HepG2 (cell line): ENCODE measurements around the gene NEDD4L. TPM values are rescaled to one million over a fixed set of nuclear protein-coding genes. Genes with fewer than 3 reads are reported as not detected.

ENCODE experiments used
- SATB2 ChIP-seq: sonication (generic); formaldehyde crosslinking; IDR thresholded peaks from 2 replicates; pipeline ENCODE4 v1.5.0; 2020; ENCODE audit warnings: missing genetic modification reagents
- SIX1 ChIP-seq: sonication (generic); formaldehyde crosslinking; IDR thresholded peaks from 2 replicates; pipeline ENCODE4 v1.4.0; 2020; ENCODE audit warnings: missing genetic modification reagents, borderline replicate concordance
- SNRNP70 ChIP-seq: fragments of 200-400 bp; formaldehyde crosslinking; IDR thresholded peaks from 2 replicates; pipeline ENCODE4 v1.6.1; 2017; ENCODE audit warnings: mild to moderate bottlenecking, low read depth, low read length, moderate library complexity
- YY1 ChIP-seq: IDR thresholded peaks from 2 replicates; pipeline ENCODE4 v1.6.1; 2011; ENCODE audit warnings: low read length, low read depth, moderate library complexity, mild to moderate bottlenecking; ENCODE audit not compliant: insufficient read depth, insufficient replicate concordance
- ZBTB8A ChIP-seq: sonication (generic); formaldehyde crosslinking; IDR thresholded peaks from 2 replicates; pipeline ENCODE4 v1.4.0; 2020; ENCODE audit warnings: mild to moderate bottlenecking, low read depth, missing genetic modification reagents, borderline replicate concordance
- ZMAT3 ChIP-seq: sonication (generic); formaldehyde crosslinking; conservative IDR thresholded peaks from 2 replicates; pipeline ENCODE4 v1.7.0; 2021; ENCODE audit warnings: missing genetic modification reagents
- ZNF367 ChIP-seq: sonication (generic); formaldehyde crosslinking; IDR thresholded peaks from 2 replicates; pipeline ENCODE4 v1.4.0; 2020; ENCODE audit warnings: missing genetic modification reagents, borderline replicate concordance
- ZNF577 ChIP-seq: sonication (generic); formaldehyde crosslinking; IDR thresholded peaks from 2 replicates; pipeline ENCODE4 v1.4.0; 2020; ENCODE audit warnings: mild to moderate bottlenecking, low read depth, missing genetic modification reagents, borderline replicate concordance
- polyA plus RNA-seq, 8 experiments: library from polyadenylated mRNA; depleted of rRNA in 3 of 8; stranded (reverse) in 7 of 8; unstranded in 1 of 8; fragments of >200 nt; fragmentation: Illumina TruSeq in 4 of 8; extraction: Trizol in 4 of 8; gene quantifications; 2 replicates each; pipeline versions ENCODE4 v1.2.1 to v1.2.3, GENCODE V29; 2011 to 2016; ENCODE audit warnings: low read depth in 4 of 8, missing spikeins in 1 of 8, mixed read lengths in 1 of 8; ENCODE audit not compliant: insufficient read depth in 1 of 8
- total RNA-seq, 5 experiments: library from RNA; depleted of rRNA; stranded (reverse); fragments of >200 nt; fragmentation: Illumina TruSeq; extraction: Trizol; gene quantifications; 2 replicates each; pipeline ENCODE4 v1.2.3, GENCODE V29; 2016; ENCODE audit warnings: low read depth in 1 of 5
- TF ChIP-seq, protein P1 (sequence below): sonication (generic); formaldehyde crosslinking; IDR thresholded peaks from 2 replicates; pipeline ENCODE4 v1.5.0; 2020; ENCODE audit warnings: missing genetic modification reagents, mild to moderate bottlenecking, borderline replicate concordance
- TF ChIP-seq, protein P2 (sequence below): sonication (generic); formaldehyde crosslinking; IDR thresholded peaks from 2 replicates; pipeline ENCODE4 v1.4.0; 2020; ENCODE audit warnings: mild to moderate bottlenecking, missing genetic modification reagents, borderline replicate concordance
- TF ChIP-seq, protein P3 (sequence below): sonication (generic); formaldehyde crosslinking; IDR thresholded peaks from 2 replicates; pipeline ENCODE4 v1.5.0; 2020; ENCODE audit warnings: missing genetic modification reagents
- TF ChIP-seq, protein P4 (sequence below): sonication (generic); formaldehyde crosslinking; IDR thresholded peaks from 2 replicates; pipeline ENCODE4 v1.8.0; 2022; ENCODE audit warnings: mild to moderate bottlenecking, missing genetic modification reagents; ENCODE audit not compliant: insufficient replicate concordance
- TF ChIP-seq, protein P5 (sequence below): sonication (generic); formaldehyde crosslinking; IDR thresholded peaks from 2 replicates; pipeline ENCODE4 v1.8.1; 2023; ENCODE audit warnings: missing genetic modification reagents, inconsistent platforms, borderline replicate concordance
- TF ChIP-seq, protein P6 (sequence below): sonication (generic); formaldehyde crosslinking; IDR thresholded peaks from 2 replicates; pipeline ENCODE4 v1.4.0; 2020; ENCODE audit warnings: missing genetic modification reagents, borderline replicate concordance

Gene NEDD4L
- total and polyA plus RNA-seq, 2 of the 13 experiments (the other 11 are each of a cell fraction or from before 2014, with no cell fraction given) = 168 to 390 TPM

DNA sequence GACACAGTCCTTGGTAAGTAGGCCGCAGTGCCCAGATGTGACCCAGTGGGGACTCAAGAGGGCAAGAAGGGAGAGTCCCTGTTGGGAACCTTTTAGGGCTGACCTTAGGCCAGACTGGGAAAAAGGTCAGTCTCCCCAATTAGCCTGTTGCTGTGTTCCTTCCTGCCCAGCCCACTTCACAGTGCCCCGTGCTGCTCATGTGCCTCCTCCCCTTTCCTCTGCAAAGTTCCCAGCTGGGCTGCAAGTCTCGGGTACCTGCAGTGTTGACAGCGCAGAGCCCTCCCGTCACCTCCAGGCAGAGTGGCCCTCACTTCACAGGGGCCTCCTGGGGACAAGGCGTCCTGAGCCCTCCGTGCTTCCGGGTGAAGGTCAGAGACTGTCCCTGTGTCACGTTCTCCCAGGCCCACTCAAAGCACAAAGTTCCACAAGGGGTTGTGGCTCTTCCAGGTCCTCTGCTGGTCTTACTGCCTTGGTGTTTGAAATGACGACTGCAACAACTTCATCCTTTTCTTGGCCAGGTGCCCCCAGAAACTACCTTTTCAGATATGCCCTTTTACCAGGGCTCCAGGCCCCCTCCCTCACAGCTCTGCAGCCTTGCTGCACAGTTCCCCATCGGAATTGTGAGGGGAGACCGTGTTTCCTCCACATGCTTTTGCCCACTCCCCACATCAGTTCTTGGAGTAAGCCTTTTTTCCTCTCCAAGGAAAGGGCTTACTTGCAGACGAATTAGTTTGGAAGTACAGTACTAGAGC lies 359.1 kb downstream of the NEDD4L start (continued):
- TF ChIP-seq, protein P1, sequence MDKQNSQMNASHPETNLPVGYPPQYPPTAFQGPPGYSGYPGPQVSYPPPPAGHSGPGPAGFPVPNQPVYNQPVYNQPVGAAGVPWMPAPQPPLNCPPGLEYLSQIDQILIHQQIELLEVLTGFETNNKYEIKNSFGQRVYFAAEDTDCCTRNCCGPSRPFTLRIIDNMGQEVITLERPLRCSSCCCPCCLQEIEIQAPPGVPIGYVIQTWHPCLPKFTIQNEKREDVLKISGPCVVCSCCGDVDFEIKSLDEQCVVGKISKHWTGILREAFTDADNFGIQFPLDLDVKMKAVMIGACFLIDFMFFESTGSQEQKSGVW (CRISPR knock-in tag) = no peak
- TF ChIP-seq SATB2 (CRISPR knock-in tag) (no peak), YY1 (no peak), ZBTB8A (CRISPR knock-in tag) (no peak), SIX1 (CRISPR knock-in tag) (0 out of 2 replicates have a peak, but pooled peaks have one; percentile 40), ZNF577 (no peak), SNRNP70 (no peak), ZNF367 (CRISPR knock-in tag) (no peak), ZMAT3 (CRISPR knock-in tag) (no peak)
- TF ChIP-seq, protein P2, sequence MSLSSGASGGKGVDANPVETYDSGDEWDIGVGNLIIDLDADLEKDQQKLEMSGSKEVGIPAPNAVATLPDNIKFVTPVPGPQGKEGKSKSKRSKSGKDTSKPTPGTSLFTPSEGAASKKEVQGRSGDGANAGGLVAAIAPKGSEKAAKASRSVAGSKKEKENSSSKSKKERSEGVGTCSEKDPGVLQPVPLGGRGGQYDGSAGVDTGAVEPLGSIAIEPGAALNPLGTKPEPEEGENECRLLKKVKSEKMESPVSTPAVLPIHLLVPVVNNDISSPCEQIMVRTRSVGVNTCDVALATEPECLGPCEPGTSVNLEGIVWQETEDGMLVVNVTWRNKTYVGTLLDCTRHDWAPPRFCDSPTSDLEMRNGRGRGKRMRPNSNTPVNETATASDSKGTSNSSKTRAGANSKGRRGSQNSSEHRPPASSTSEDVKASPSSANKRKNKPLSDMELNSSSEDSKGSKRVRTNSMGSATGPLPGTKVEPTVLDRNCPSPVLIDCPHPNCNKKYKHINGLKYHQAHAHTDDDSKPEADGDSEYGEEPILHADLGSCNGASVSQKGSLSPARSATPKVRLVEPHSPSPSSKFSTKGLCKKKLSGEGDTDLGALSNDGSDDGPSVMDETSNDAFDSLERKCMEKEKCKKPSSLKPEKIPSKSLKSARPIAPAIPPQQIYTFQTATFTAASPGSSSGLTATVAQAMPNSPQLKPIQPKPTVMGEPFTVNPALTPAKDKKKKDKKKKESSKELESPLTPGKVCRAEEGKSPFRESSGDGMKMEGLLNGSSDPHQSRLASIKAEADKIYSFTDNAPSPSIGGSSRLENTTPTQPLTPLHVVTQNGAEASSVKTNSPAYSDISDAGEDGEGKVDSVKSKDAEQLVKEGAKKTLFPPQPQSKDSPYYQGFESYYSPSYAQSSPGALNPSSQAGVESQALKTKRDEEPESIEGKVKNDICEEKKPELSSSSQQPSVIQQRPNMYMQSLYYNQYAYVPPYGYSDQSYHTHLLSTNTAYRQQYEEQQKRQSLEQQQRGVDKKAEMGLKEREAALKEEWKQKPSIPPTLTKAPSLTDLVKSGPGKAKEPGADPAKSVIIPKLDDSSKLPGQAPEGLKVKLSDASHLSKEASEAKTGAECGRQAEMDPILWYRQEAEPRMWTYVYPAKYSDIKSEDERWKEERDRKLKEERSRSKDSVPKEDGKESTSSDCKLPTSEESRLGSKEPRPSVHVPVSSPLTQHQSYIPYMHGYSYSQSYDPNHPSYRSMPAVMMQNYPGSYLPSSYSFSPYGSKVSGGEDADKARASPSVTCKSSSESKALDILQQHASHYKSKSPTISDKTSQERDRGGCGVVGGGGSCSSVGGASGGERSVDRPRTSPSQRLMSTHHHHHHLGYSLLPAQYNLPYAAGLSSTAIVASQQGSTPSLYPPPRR (CRISPR knock-in tag) = peak; percentile 94
- TF ChIP-seq, protein P3, sequence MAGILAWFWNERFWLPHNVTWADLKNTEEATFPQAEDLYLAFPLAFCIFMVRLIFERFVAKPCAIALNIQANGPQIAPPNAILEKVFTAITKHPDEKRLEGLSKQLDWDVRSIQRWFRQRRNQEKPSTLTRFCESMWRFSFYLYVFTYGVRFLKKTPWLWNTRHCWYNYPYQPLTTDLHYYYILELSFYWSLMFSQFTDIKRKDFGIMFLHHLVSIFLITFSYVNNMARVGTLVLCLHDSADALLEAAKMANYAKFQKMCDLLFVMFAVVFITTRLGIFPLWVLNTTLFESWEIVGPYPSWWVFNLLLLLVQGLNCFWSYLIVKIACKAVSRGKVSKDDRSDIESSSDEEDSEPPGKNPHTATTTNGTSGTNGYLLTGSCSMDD (CRISPR knock-in tag) = no peak
- TF ChIP-seq, protein P4, sequence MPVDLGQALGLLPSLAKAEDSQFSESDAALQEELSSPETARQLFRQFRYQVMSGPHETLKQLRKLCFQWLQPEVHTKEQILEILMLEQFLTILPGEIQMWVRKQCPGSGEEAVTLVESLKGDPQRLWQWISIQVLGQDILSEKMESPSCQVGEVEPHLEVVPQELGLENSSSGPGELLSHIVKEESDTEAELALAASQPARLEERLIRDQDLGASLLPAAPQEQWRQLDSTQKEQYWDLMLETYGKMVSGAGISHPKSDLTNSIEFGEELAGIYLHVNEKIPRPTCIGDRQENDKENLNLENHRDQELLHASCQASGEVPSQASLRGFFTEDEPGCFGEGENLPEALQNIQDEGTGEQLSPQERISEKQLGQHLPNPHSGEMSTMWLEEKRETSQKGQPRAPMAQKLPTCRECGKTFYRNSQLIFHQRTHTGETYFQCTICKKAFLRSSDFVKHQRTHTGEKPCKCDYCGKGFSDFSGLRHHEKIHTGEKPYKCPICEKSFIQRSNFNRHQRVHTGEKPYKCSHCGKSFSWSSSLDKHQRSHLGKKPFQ (CRISPR knock-in tag) = no peak
- TF ChIP-seq, protein P5, sequence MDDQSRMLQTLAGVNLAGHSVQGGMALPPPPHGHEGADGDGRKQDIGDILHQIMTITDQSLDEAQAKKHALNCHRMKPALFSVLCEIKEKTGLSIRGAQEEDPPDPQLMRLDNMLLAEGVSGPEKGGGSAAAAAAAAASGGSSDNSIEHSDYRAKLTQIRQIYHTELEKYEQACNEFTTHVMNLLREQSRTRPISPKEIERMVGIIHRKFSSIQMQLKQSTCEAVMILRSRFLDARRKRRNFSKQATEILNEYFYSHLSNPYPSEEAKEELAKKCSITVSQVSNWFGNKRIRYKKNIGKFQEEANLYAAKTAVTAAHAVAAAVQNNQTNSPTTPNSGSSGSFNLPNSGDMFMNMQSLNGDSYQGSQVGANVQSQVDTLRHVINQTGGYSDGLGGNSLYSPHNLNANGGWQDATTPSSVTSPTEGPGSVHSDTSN (CRISPR knock-in tag) = no peak
- TF ChIP-seq, protein P6, sequence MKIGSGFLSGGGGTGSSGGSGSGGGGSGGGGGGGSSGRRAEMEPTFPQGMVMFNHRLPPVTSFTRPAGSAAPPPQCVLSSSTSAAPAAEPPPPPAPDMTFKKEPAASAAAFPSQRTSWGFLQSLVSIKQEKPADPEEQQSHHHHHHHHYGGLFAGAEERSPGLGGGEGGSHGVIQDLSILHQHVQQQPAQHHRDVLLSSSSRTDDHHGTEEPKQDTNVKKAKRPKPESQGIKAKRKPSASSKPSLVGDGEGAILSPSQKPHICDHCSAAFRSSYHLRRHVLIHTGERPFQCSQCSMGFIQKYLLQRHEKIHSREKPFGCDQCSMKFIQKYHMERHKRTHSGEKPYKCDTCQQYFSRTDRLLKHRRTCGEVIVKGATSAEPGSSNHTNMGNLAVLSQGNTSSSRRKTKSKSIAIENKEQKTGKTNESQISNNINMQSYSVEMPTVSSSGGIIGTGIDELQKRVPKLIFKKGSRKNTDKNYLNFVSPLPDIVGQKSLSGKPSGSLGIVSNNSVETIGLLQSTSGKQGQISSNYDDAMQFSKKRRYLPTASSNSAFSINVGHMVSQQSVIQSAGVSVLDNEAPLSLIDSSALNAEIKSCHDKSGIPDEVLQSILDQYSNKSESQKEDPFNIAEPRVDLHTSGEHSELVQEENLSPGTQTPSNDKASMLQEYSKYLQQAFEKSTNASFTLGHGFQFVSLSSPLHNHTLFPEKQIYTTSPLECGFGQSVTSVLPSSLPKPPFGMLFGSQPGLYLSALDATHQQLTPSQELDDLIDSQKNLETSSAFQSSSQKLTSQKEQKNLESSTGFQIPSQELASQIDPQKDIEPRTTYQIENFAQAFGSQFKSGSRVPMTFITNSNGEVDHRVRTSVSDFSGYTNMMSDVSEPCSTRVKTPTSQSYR (CRISPR knock-in tag) = peak; percentile 85
